ENCODE data around the gene TASP1. TPM values are rescaled to one million over a fixed set of nuclear protein-coding genes. Genes with fewer than 3 reads are reported as not detected.
"Not testable (repeated sequence)": the region's sequence is repeated elsewhere in the genome, so short reads cannot be mapped to it uniquely, and the experiment has no call there.

Gene TASP1
- total RNA-seq, 6 experiments from 2014 or later: 5.2 to 6.4 (median 6.0) TPM

DNA sequence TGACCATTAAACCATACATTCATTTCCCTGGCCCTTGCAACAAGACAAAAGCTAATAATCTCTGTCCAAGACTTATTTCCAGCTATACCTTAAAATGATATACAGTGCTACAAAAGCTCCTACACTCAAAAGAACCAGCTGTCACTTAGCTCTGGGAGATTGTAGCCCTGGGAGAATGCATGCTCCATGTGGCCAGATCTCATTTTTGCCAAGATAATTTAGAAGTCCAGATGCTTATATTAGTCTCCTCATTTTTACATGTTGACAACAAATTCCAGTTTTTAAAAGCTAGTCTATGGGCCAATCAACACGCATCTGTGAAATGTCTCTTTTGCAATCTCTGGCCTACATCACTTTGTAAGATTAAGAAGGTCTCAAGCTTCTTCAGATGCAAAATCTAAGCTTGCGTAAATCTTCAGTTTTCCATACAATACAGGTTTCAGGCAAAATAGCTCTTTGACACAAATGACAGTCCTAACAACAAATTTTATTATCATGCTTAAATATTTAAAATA is 27.1 kb downstream of the TASP1 start:
- peaks cover 23% of the 10 kb centered on the region for H3K4me1 Mint-ChIP-seq (ENCODE audit: low read depth)
- H3K4me3 Mint-ChIP-seq: no peak overlapping the region
- H3K36me3 Mint-ChIP-seq (ENCODE audit: low read depth): peaks cover 4% of the 10 kb centered on the region; the same call in 1 of the 2 replicates
- no peak for DNase-seq
- no peaks in the 10 kb centered on the region for H3K27me3 Mint-ChIP-seq (ENCODE audit: insufficient read depth)
- TF ChIP-seq, protein P1, sequence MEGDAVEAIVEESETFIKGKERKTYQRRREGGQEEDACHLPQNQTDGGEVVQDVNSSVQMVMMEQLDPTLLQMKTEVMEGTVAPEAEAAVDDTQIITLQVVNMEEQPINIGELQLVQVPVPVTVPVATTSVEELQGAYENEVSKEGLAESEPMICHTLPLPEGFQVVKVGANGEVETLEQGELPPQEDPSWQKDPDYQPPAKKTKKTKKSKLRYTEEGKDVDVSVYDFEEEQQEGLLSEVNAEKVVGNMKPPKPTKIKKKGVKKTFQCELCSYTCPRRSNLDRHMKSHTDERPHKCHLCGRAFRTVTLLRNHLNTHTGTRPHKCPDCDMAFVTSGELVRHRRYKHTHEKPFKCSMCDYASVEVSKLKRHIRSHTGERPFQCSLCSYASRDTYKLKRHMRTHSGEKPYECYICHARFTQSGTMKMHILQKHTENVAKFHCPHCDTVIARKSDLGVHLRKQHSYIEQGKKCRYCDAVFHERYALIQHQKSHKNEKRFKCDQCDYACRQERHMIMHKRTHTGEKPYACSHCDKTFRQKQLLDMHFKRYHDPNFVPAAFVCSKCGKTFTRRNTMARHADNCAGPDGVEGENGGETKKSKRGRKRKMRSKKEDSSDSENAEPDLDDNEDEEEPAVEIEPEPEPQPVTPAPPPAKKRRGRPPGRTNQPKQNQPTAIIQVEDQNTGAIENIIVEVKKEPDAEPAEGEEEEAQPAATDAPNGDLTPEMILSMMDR (IDR thresholded peaks at IDR 0.05): no peak
- no peak overlapping the region for H3K27ac Mint-ChIP-seq
- H3K9me3 Mint-ChIP-seq: no peaks in the 10 kb centered on the region

- Mint-ChIP-seq H3K27me3 (ENCODE audit: insufficient read depth) (no peaks in the 10 kb centered on the region), H3K36me3 (ENCODE audit: low read depth) (peaks cover 4% of the 10 kb centered on the region; the same call in 1 of the 2 replicates), H3K9me3 (no peaks in the 10 kb centered on the region), H3K4me1 (ENCODE audit: low read depth) (peaks cover 12% of the 10 kb centered on the region), H3K27ac (no peak overlapping the region), H3K4me3 (no peak overlapping the region)
- TF ChIP-seq, protein P1 (IDR thresholded peaks at IDR 0.05): 0 out of 2 replicates have a peak, but pooled peaks have one; percentile 13
- DNase-seq: no peak
Measured at GRCh38 chr20:13610184-13610583, 28.5 kb downstream of the TASP1 start.

GRCh38 chr20:13608066-13608465 is 30.7 kb downstream of the TASP1 start:
- no peak overlapping the region for H3K27ac Mint-ChIP-seq
- DNase-seq: no peak
- peaks cover 4% of the 10 kb centered on the region; the same call in 1 of the 2 replicates for H3K36me3 Mint-ChIP-seq (ENCODE audit: low read depth)
- no peaks in the 10 kb centered on the region for H3K9me3 Mint-ChIP-seq
- no peak overlapping the region for H3K4me3 Mint-ChIP-seq
- TF ChIP-seq, protein P1 (IDR thresholded peaks at IDR 0.05): no peak
- no peaks in the 10 kb centered on the region for H3K27me3 Mint-ChIP-seq (ENCODE audit: insufficient read depth)
- H3K4me1 Mint-ChIP-seq (ENCODE audit: low read depth): no peaks in the 10 kb centered on the region

DNA sequence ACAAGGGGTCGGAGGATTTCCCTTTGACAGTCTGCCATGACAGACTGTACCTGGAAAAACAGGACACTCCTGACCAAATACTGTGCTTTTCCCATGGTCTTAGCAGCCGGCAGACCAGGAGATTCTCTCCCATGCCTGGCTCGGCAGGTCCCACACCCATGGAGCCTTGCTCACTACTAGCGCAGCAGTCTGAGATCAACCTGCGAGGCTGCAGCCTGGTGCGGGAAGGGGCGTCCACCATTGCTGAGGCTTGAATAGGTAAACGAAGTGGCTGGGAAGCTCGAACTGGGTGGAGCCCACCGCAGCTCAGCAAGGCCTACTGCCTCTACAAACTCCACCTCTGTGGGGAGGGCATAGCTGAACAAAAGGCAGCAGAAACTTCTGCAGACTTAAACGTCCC is 45.3 kb downstream of the TASP1 start:
- not testable (repeated sequence) for H3K36me3 Mint-ChIP-seq (ENCODE audit: low read depth)

GRCh38 chr20:13588049-13588448 is 50.7 kb downstream of the TASP1 start:
- H3K4me1 Mint-ChIP-seq (ENCODE audit: low read depth): no peaks in the 10 kb centered on the region

More for the DNA sequence above, 45.3 kb downstream of the TASP1 start:
- not testable (repeated sequence) for DNase-seq; H3K4me3 Mint-ChIP-seq; H3K9me3 Mint-ChIP-seq; H3K27me3 Mint-ChIP-seq (ENCODE audit: insufficient read depth); H3K27ac Mint-ChIP-seq; H3K4me1 Mint-ChIP-seq (ENCODE audit: low read depth)

GRCh38 chr20:13587370-13587769 is 51.4 kb downstream of the TASP1 start:
- Mint-ChIP-seq H3K9me3 (no peaks in the 10 kb centered on the region), H3K4me3 (no peak overlapping the region), H3K4me1 (ENCODE audit: low read depth) (no peaks in the 10 kb centered on the region), H3K27ac (no peak overlapping the region), H3K27me3 (ENCODE audit: insufficient read depth) (no peaks in the 10 kb centered on the region), H3K36me3 (ENCODE audit: low read depth) (peaks cover 9% of the 10 kb centered on the region)
- no peak for DNase-seq
- TF ChIP-seq, protein P1 (IDR thresholded peaks at IDR 0.05): no peak

More at GRCh38 chr20:13588049-13588448, 50.7 kb downstream of the TASP1 start:
- no peaks in the 10 kb centered on the region for H3K9me3 Mint-ChIP-seq
- H3K36me3 Mint-ChIP-seq (ENCODE audit: low read depth): peaks cover 9% of the 10 kb centered on the region
- TF ChIP-seq, protein P1 (IDR thresholded peaks at IDR 0.05): no peak
- H3K27ac Mint-ChIP-seq: no peak overlapping the region
- no peaks in the 10 kb centered on the region for H3K27me3 Mint-ChIP-seq (ENCODE audit: insufficient read depth)
- no peak overlapping the region for H3K4me3 Mint-ChIP-seq
- DNase-seq: no peak
